MM.1S (cell line): Measurements from ENCODE around the gene DQX1.

Experiments used
- CTCF ChIP-seq: fragments of 300-600 bp; sonication (generic); IDR thresholded peaks from 2 replicates; pipeline ENCODE4 v1.5.1; 2016; ENCODE audit warnings: antibody characterized with exemption, low read length, mixed read lengths
- EZH2 ChIP-seq: fragments of 300-600 bp; sonication (generic); optimal IDR thresholded peaks from 2 replicates; pipeline ENCODE3; 2017; ENCODE audit warnings: low read depth, mild to moderate bottlenecking, antibody characterized with exemption, low read length, mixed read lengths
- EZH2phosphoT487 ChIP-seq: fragments of 300-600 bp; sonication (generic); IDR thresholded peaks from 2 replicates; pipeline ENCODE4 v1.6.1; 2018; ENCODE audit warnings: antibody characterized with exemption, low read length

GRCh38 chr2:74499940-74500577 lies 26.0 kb downstream of the DQX1 start:
- TF ChIP-seq EZH2 (no peak), EZH2phosphoT487 (no peak), CTCF (no peak)
